Right lobe of liver (tissue), 4 donors: Measurements from ENCODE around the gene NDOR1.

Experiments used
- CTCF ChIP-seq, 4 donors: fragments of 200-600 bp in 3 of 4; fragments of 450-650 bp in 1 of 4; IDR thresholded peaks; one replicate each; pipeline versions ENCODE4 v1.5.1 to v1.8.0; 2016 to 2022; ENCODE audit warnings: antibody characterized with exemption in 4 of 4, mild to moderate bottlenecking in 2 of 4
- POLR2A ChIP-seq: fragments of 450-650 bp; IDR thresholded peaks from one replicate; pipeline ENCODE4 v1.6.1; 2017; ENCODE audit warnings: antibody characterized with exemption, mild to moderate bottlenecking
- donor health status: DM: no; HTN: no; CAD: no.
- donor health status: DM: no; HTN: no; CAD: no.
- donor health status: DM: no; HTN: yes; CAD: no.

- TF ChIP-seq CTCF (IDR thresholded peaks at IDR 0.05) = no peak
- TF ChIP-seq POLR2A = no peak
Measured at GRCh38 chr9:137198902-137199283, 6.6 kb upstream of the NDOR1 start.
